GM19025 (cell line): ENCODE results near the gene HYDIN.
"Not testable (repeated sequence)": the region's sequence is repeated elsewhere in the genome, so short reads cannot be mapped to it uniquely, and the experiment has no call there.

Experiments
- ATAC-seq: cut with Tn5 transposase; IDR thresholded peaks from one replicate; pipeline ENCODE4 v1.9.1; 2021; ENCODE audit warnings: mild to moderate bottlenecking, low read depth, moderate library complexity; ENCODE audit not compliant: unreplicated experiment

The HYDIN gene

GRCh38 chr16:71151654-71152053 is 78.9 kb downstream of the HYDIN start:
- not testable (repeated sequence) for ATAC-seq

GRCh38 chr16:71143246-71143645 is 87.3 kb downstream of the HYDIN start:
- not testable (repeated sequence) for ATAC-seq

GRCh38 chr16:71110565-71110964 is 120.0 kb downstream of the HYDIN start:
- ATAC-seq, result not testable (repeated sequence)

DNA sequence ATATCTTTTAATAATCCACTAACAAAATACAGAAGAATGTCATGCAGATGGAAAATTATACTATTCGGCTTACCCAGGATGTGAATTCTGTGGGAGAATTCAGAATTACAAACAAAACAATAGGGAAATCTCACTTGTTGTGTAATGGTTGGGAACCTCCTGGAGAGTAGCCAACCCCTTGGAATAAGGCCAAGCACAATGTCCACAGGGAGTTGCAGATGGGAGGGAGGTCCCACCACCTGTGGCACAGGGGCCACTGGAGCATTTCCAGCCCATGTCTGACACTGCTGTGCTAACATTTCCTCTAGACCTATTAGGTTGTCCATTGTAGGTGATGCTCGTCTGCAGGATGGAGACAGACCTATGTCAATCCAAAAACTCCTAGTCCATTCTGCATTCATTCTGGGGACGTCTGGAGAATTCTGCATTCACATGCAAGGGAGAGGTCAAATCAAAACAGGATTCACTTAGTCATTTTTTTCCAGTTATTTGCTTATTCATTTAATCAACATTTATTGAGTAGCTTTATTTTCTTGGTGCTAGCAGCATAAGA is 120.8 kb downstream of the HYDIN start:
- ATAC-seq, result not testable (repeated sequence)

GRCh38 chr16:71105881-71106280 is 124.6 kb downstream of the HYDIN start:
- ATAC-seq, result not testable (repeated sequence)

GRCh38 chr16:71083573-71083972 is 146.9 kb downstream of the HYDIN start:
- ATAC-seq, result not testable (repeated sequence)

GRCh38 chr16:71080777-71081176 is 149.7 kb downstream of the HYDIN start:
- ATAC-seq, result not testable (repeated sequence)

GRCh38 chr16:71080262-71080661 is 150.3 kb downstream of the HYDIN start:
- not testable (repeated sequence) for ATAC-seq

DNA sequence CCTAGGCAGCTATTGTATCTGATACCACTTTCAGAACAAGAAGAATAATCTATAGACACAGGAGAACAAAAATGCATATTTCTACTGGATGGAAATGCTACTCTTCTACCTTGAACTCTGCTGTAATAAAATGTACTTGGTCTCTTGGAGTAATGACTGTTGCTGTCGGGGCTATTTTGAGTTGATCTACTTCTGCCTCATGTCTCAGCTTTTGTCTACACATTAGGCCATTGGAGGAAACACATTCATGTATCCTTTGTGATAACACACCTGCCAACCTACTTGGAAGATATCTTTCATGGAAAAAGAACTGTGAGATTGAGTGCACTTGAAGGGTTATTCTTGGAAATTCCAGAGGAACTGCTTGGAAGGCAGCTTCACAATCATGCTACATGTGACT is 159.9 kb downstream of the HYDIN start:
- ATAC-seq, result not testable (repeated sequence)

DNA sequence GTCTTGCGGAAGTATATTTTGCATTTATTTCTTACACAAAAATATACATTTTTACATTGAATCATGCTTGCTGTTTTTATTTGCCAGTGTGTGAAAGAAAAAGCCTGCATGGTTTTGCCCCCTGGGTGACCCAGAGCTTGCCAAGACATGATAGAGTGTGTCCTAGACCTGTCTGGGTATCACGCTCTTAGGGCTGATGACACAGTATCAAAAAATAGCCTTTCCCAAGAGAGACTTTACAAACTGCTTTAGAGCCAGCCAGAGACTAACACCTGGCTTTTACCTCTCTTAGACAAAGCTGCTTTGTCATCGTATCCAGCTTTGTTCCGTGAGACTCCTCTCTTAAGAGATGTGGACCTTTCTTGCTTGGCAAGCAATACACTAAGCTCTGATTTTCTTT is 160.7 kb downstream of the HYDIN start:
- not testable (repeated sequence) for ATAC-seq

DNA sequence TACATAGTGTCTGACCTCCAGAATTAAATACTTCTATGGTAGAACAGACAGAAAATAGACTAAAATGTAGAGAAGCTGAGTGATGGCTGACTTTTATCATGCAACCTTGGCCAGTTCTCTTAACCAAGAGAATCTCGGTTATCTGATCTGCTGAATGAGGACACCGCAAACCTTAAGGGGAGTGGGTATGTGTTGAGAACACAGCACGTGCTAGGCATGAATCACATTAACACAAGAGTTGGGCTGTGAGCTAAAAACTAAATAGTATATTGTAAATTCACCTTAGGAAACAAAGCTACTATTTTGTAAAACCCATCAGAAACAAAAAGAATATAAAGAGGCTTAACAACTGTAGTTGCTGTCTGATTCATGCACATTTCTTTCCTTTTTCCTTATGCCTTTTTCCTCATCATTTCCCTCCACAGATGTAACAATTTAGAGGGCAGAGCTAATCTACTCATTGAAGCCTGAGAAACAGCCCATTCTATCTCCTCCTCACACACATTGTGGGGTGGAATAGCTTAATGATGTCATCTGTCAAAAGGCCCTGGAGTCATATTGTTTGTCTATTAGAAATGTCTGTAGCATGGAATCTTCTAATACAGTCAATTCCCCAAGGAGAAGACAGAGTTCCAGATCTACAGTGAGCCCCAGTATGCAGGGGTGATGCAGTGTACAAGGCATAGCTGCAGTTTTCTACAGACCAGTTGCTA is 176.5 kb downstream of the HYDIN start:
- not testable (repeated sequence) for ATAC-seq

- ATAC-seq, result not testable (repeated sequence)
Observed at GRCh38 chr16:71050307-71050706, 180.2 kb downstream of the HYDIN start.

DNA sequence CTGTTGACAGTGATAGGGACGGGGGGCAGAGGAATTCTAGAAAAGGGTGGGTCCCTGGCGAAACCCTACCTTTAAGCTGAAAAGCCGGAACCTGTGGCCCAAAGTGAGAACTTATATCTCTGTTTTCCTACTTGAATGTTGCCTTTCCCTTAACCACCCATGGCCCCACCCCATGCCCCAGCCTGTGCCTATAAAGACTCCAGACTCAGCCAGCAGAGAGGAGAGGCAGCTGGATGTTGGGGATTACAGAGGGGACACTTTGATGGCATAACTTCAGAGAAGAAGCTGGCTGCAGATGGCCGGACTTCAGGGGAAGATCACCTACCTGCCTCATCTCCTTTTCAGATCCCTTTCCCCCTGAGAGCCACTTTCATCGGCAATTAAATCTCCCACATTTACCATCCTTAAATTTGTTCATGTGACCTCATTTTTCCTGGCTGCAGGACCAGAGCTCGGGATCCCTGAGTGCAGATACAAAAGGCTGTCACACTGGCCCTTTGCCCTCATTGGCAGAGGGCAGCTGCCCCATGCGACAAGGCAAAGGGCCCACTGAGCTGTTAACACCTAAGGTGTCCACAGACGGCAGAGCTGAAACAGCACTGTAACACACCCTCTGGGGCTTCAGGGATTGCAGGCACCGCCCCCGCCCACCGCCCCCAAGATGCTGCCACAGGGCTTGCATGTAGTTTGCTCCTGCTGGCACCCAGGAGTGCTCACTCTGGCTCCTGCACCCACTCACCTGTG is 191.0 kb downstream of the HYDIN start:
- ATAC-seq, result not testable (repeated sequence)

GRCh38 chr16:71038421-71038820 is 192.1 kb downstream of the HYDIN start:
- ATAC-seq, result not testable (repeated sequence)

- not testable (repeated sequence) for ATAC-seq
Observed at GRCh38 chr16:71037987-71038386, 192.5 kb downstream of the HYDIN start.

GRCh38 chr16:71028032-71028727 is 202.3 kb downstream of the HYDIN start:
- ATAC-seq, result not testable (repeated sequence)

GRCh38 chr16:71027511-71027910 is 203.0 kb downstream of the HYDIN start:
- not testable (repeated sequence) for ATAC-seq

GRCh38 chr16:71023851-71024439 is 206.6 kb downstream of the HYDIN start:
- ATAC-seq, result not testable (repeated sequence)

DNA sequence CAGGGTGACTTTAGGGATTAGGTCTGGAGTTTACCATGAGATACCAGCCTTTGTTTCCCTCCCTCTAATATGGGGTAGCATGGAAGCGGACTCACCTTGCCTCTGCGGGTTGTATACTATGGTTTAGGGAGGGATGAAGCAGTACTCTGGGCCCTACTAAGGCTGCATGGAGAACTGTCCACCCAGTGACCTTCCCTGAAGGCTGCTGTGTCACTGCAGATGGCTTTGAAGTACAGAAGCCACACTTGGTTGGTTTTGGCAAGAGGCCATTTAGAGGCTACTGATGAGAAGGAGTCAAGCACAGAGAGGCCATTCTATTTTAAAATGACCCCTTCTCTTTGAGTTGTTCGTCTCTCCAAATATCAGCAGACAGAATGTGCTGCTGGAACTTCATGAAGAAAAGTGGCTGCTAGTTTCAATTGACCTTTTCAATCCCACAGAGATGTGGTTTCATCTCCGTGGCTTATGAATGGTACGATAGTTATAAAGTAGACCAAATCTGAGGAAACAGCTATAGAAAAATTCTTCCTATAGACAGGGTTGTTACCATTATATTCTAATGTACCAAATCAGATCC is 208.5 kb downstream of the HYDIN start:
- ATAC-seq, result not testable (repeated sequence)

GRCh38 chr16:71019067-71019682 is 211.3 kb downstream of the HYDIN start:
- ATAC-seq, result not testable (repeated sequence)
